ENCODE data around the gene CTSE.
"Not testable (repeated sequence)": the region's sequence is repeated elsewhere in the genome, so short reads cannot be mapped to it uniquely, and the experiment has no call there.

Gene CTSE

DNA sequence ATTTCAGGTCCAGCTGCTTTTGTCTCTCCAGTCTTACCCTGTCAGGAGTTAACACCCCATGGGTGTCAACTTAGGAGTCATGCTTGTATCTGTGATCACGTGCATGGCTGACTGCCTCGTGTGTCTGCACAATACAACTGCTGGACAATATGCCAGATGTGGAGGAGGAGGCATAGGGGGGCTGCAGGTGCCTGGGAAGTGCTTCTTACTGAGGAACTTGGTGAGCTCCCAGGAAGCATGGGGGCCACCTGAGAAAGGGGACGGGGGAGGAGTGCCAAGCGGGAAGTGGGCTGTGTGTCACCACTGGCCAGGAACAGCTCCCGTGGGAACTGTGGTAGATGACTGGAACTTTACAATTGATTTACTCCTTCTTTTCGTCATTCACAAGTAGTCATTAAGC lies 38.8 kb upstream of the CTSE start:
- TF ChIP-seq, protein P1, sequence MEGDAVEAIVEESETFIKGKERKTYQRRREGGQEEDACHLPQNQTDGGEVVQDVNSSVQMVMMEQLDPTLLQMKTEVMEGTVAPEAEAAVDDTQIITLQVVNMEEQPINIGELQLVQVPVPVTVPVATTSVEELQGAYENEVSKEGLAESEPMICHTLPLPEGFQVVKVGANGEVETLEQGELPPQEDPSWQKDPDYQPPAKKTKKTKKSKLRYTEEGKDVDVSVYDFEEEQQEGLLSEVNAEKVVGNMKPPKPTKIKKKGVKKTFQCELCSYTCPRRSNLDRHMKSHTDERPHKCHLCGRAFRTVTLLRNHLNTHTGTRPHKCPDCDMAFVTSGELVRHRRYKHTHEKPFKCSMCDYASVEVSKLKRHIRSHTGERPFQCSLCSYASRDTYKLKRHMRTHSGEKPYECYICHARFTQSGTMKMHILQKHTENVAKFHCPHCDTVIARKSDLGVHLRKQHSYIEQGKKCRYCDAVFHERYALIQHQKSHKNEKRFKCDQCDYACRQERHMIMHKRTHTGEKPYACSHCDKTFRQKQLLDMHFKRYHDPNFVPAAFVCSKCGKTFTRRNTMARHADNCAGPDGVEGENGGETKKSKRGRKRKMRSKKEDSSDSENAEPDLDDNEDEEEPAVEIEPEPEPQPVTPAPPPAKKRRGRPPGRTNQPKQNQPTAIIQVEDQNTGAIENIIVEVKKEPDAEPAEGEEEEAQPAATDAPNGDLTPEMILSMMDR (IDR thresholded peaks at IDR 0.05; ENCODE audit: insufficient read depth, missing control alignments), result no peak
- DNase-seq (ENCODE audit: insufficient read length, low spot score), result no peak
- no peak for FAIRE-seq

DNA sequence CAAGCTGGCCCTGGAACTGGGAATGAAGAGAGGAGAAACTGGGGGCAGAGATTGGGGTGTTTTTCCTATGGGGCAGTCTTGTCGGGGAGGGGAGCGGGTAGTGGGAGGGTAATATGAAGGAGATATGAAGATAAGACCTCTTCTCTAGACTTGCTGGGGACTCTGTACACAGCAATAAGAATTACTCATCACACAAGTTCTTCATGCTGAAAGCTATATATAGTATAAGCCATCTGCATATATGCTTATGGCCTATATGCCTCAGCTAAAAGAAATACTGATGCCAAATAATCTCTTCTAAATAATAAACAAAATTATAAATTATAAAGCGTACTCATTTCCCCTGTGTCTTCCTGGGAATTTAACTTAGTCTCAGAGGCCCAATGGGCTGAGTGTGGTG lies 37.1 kb upstream of the CTSE start:
- DNase-seq (ENCODE audit: insufficient read length, low spot score) (no peak), FAIRE-seq (no peak)
- TF ChIP-seq, protein P1 (IDR thresholded peaks at IDR 0.05; ENCODE audit: insufficient read depth, missing control alignments), result no peak

DNA sequence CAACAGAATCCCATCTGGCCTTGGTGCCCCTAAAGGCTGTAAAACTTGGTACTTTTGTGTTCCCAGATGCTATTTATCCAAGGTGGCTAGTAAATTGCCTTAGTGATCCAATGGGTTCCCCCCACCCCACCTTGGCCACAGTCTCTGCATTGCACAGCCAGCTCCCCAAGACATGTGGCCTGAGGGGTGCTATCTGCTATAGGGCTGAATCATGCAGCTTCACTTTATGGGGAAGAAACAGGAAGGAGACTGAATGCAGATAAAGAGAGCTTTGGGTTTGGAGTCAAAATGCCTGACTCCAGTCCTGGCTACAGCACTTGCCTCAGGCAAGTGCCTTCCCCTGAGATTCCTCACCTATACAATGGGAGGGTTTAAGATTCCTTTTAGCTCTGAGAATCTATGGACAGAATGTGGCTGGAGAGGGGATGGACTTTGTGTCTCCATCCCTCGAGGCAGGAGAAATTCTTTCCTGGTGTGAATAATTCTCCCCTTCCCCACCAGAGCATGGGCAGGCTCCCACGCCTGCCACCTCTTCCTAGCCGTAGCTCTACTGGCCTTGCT lies 35.7 kb upstream of the CTSE start:
- DNase-seq (ENCODE audit: insufficient read length, low spot score), result no peak
- TF ChIP-seq, protein P1 (IDR thresholded peaks at IDR 0.05; ENCODE audit: insufficient read depth, missing control alignments), result no peak
- no peak for FAIRE-seq

- FAIRE-seq (no peak), DNase-seq (ENCODE audit: insufficient read length, low spot score) (no peak)
- TF ChIP-seq, protein P1 (IDR thresholded peaks at IDR 0.05; ENCODE audit: insufficient read depth, missing control alignments), result no peak
Measured at GRCh38 chr1:206058927-206059292, 35.2 kb upstream of the CTSE start.

GRCh38 chr1:206058289-206058926 lies 34.7 kb upstream of the CTSE start:
- not testable (repeated sequence) for DNase-seq (ENCODE audit: insufficient read length, low spot score); FAIRE-seq

DNA sequence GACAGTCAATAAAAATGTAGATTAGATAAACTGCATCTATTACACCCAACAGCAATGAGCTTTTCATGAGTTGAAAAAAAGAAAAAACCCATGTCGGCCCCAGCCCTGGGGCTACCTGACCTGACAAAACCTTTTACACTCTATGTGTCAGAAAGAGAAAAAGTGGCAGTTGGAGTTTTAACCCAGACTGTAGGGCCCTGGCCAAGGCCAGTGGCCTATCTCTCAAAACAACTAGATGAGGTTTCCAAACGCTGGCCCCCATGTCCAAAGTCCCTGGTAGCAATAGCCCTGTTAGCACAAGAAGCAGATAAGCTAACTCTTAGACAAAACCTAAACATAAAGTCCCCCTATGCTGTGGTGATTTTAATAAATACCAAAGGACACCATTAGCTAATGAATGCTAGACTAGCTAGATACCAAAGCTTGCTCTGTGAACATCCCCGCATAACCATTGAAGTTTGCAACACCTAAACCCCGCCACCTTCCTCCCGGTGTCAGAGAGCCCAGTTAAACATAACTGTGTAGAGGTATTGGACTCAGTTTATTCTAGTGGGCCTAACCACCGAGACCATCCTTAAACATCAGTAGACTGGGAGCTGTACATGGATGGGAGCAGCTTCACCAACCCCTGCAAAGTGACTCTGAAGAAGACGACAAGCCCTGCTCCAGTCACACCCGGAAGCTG lies 32.1 kb upstream of the CTSE start:
- not testable (repeated sequence) for FAIRE-seq; DNase-seq (ENCODE audit: insufficient read length, low spot score)

DNA sequence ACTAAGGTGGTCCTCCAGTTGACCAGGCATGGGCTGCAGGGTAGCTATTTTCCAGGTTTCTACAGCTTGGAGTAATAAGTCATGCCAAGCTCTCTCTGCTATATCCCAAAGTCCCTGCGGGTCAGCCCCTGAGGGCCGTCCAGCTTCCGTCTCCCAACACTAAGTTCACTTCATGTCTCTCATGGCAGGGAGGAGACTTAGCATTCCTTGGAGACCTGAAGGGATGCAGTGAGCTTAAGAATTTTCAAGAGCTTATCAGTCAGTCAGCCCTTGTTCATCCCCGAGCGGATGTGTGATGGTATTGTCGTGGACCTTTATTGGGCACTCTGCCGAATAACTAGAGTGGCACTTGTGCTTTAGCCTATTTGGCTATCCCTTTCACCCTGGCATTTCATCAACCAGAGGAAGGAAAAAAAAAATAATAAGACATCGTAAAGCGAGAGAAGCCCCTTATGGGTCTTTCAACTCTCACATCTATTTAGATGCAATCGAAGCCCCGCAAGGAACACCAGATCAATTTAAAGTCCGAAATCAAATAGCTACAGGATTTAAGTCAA lies 31.5 kb upstream of the CTSE start:
- FAIRE-seq, result not testable (repeated sequence)

DNA sequence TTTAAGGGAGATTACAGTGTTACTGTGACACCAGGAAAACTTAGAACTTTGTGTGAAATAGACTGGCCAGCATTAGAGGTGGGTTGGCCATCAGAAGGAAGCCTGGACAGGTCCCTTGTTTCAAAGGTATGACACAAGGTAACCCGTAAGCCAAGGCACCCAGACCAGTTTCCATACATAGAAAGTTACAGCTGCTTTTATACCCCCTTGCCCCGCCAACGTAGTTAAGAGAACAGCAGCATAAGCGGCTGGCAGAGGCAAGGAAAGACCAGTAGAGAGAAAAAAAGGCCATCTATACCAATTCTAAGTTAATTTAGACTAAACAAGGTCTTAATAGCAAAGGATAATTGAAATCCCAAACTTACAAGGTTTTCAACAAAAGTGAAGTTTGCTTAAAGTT lies 29.9 kb upstream of the CTSE start:
- DNase-seq (ENCODE audit: insufficient read length, low spot score); FAIRE-seq: not testable (repeated sequence)

More for the DNA sequence above, 31.5 kb upstream of the CTSE start:
- not testable (repeated sequence) for DNase-seq (ENCODE audit: insufficient read length, low spot score)

DNA sequence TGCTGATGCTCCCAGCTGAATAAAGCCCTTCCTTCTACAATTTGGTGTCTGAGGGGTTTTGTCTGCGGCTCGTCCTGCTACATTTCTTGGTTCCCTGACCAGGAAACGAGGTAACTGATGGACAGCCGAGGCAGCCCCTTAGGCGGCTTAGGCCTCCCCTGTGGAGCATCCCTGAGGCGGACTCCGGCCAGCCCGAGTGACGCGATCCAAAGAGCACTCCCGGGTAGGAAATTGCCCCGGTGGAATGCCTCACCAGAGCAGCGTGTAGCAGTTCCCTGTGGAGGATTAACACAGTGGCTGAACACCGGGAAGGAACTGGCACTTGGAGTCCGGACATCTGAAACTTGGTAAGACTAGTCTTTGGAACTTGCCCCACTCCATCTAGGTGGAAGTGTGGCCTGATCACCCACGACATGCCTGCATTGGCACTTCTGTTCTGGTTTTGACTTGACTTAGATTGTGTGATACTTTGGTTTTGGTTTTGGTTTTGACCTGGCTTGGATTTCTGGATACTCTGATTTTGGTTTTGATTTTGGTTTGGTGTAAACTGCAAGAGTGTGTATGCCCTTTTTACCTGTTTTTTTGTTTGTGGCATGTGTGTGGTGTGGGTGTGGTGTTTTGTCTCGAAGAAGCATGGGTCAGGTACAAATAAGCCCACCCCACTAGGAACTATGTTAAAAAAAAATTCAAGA lies 29.4 kb upstream of the CTSE start, which contains the start of gene RHEX:
Gene RHEX, plus strand, starts transcription at position 255 of the 692 bp plus-strand sequence. CDS start 44,656 bp downstream, outside the sequence.
- FAIRE-seq; DNase-seq (ENCODE audit: insufficient read length, low spot score): not testable (repeated sequence)

DNA sequence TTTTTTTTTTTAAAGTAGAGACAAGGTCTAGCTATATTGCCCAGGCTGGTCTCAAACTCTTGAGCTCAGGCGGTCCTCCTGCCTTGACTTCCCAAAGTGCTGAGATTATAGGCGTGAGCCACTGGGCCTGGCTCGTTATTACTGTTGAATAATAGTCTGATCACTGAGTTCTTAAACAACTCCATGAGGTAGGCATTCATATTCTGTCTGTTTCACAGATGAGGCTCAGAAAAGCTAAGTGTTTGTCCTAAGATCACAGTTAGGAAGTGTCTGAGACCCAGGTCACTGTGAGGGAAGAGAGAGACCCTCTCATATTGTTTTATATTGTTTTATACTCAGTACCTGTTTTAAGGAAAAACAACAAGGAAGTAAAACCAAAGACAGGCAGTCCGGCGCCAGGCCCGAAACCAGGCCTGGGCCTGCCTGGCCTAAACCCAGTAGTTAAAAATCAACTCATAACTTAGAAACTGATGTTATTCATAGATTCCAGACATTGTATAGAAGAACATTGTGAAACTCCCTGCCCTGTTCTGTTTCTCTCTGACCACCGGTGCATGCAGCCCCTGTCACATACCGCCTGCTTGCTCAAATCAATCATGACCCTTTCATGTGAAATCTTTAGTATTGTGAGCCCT lies 28.7 kb upstream of the CTSE start:
- not testable (repeated sequence) for DNase-seq (ENCODE audit: insufficient read length, low spot score); FAIRE-seq
